Stomach smooth muscle (tissue), 2 donors: Measurements from ENCODE around the gene CST9L.

Experiments used
- H3K27ac ChIP-seq: one replicate; pipeline ENCODE4 v1.7.0; 2013; ENCODE audit warnings: mild to moderate bottlenecking, low read length, inconsistent platforms
- H3K27me3 ChIP-seq, 2 donors: one replicate each; pipeline ENCODE4 v1.7.0; 2013; ENCODE audit warnings: low read length in 2 of 2; ENCODE audit not compliant: insufficient read depth in 2 of 2, control insufficient read depth in 1 of 2
- H3K36me3 ChIP-seq, 2 donors: one replicate each; pipeline ENCODE4 v1.7.0; 2013; ENCODE audit warnings: low read length in 2 of 2; ENCODE audit not compliant: control insufficient read depth in 2 of 2, insufficient read depth in 2 of 2
- H3K4me1 ChIP-seq: one replicate; pipeline ENCODE4 v1.7.0; 2013; ENCODE audit warnings: low read length; ENCODE audit not compliant: control insufficient read depth, insufficient read depth
- H3K4me3 ChIP-seq, 2 donors: one replicate each; pipeline ENCODE4 v1.7.0; 2013; ENCODE audit warnings: low read length in 2 of 2
- H3K9ac ChIP-seq, 2 donors: one replicate each; pipeline ENCODE4 v1.7.0; 2013; ENCODE audit warnings: low read length in 2 of 2, mild to moderate bottlenecking in 1 of 2
- H3K9me3 ChIP-seq, 2 donors: one replicate each; pipeline ENCODE4 v1.7.0; 2013; ENCODE audit warnings: low read length in 2 of 2; ENCODE audit not compliant: control insufficient read depth in 2 of 2
- donor health status: healthy.
- donor health status: Pancreatic carcinoma.

The CST9L gene

GRCh38 chr20:23532533-23532932, 35.8 kb downstream of the CST9L start:
- H3K9me3 ChIP-seq: no peaks in the 10 kb centered on the region
- no peaks in the 10 kb centered on the region for H3K36me3 ChIP-seq
- no peak overlapping the region for H3K9ac ChIP-seq
- H3K27me3 ChIP-seq: no peaks in the 10 kb centered on the region
- no peak overlapping the region for H3K27ac ChIP-seq
- H3K4me1 ChIP-seq: no peaks in the 10 kb centered on the region
- H3K4me3 ChIP-seq: no peak overlapping the region

- no peak overlapping the region for H3K27ac ChIP-seq
- H3K4me1 ChIP-seq: no peaks in the 10 kb centered on the region
- H3K4me3 ChIP-seq: no peak overlapping the region
- no peaks in the 10 kb centered on the region for H3K36me3 ChIP-seq
- H3K9ac ChIP-seq: no peak overlapping the region
- no peaks in the 10 kb centered on the region for H3K27me3 ChIP-seq
- H3K9me3 ChIP-seq: no peaks in the 10 kb centered on the region
These were observed 37.2 kb downstream of the CST9L start for GRCh38 chr20:23530937-23531567.

GRCh38 chr20:23528867-23529431, 39.3 kb downstream of the CST9L start:
- no peak overlapping the region for H3K27ac ChIP-seq
- no peak overlapping the region for H3K4me3 ChIP-seq
- H3K9ac ChIP-seq: no peak overlapping the region
- H3K27me3 ChIP-seq: no peaks in the 10 kb centered on the region
- H3K36me3 ChIP-seq: no peaks in the 10 kb centered on the region
- H3K4me1 ChIP-seq: no peaks in the 10 kb centered on the region
- H3K9me3 ChIP-seq: no peaks in the 10 kb centered on the region

- Histone ChIP-seq H3K27me3 (no peaks in the 10 kb centered on the region), H3K9me3 (no peaks in the 10 kb centered on the region), H3K9ac (no peak overlapping the region), H3K36me3 (no peaks in the 10 kb centered on the region), H3K27ac (no peak overlapping the region), H3K4me3 (no peak overlapping the region), H3K4me1 (no peaks in the 10 kb centered on the region)
These were observed 41.4 kb downstream of the CST9L start for GRCh38 chr20:23526850-23527249.

- H3K36me3 ChIP-seq: no peaks in the 10 kb centered on the region
- H3K9ac ChIP-seq: no peak overlapping the region
- H3K4me3 ChIP-seq: no peak overlapping the region
- no peak overlapping the region for H3K27ac ChIP-seq
- no peaks in the 10 kb centered on the region for H3K9me3 ChIP-seq
- no peaks in the 10 kb centered on the region for H3K4me1 ChIP-seq
- H3K27me3 ChIP-seq: no peaks in the 10 kb centered on the region
These were observed 44.1 kb downstream of the CST9L start for GRCh38 chr20:23524146-23524545.

- Histone ChIP-seq H3K27ac (no peak overlapping the region), H3K4me1 (no peaks in the 10 kb centered on the region), H3K4me3 (no peak overlapping the region), H3K9me3 (no peaks in the 10 kb centered on the region), H3K27me3 (no peaks in the 10 kb centered on the region), H3K36me3 (no peaks in the 10 kb centered on the region), H3K9ac (no peak overlapping the region)
These were observed 48.1 kb downstream of the CST9L start for GRCh38 chr20:23520185-23520584.

GRCh38 chr20:23519556-23519955, 48.7 kb downstream of the CST9L start:
- H3K4me1 ChIP-seq: no peaks in the 10 kb centered on the region
- H3K4me3 ChIP-seq: no peak overlapping the region
- no peaks in the 10 kb centered on the region for H3K27me3 ChIP-seq
- H3K36me3 ChIP-seq: no peaks in the 10 kb centered on the region
- H3K9ac ChIP-seq: no peak overlapping the region
- no peak overlapping the region for H3K27ac ChIP-seq
- no peaks in the 10 kb centered on the region for H3K9me3 ChIP-seq

GRCh38 chr20:23517719-23518118, 50.6 kb downstream of the CST9L start:
- H3K27ac ChIP-seq: no peak overlapping the region
- H3K9ac ChIP-seq: no peak overlapping the region
- H3K9me3 ChIP-seq: no peaks in the 10 kb centered on the region
- H3K27me3 ChIP-seq: no peaks in the 10 kb centered on the region
- no peak overlapping the region for H3K4me3 ChIP-seq
- no peaks in the 10 kb centered on the region for H3K36me3 ChIP-seq
- no peaks in the 10 kb centered on the region for H3K4me1 ChIP-seq

- Histone ChIP-seq H3K4me3 (no peak overlapping the region), H3K9me3 (no peaks in the 10 kb centered on the region), H3K27ac (no peak overlapping the region), H3K27me3 (no peaks in the 10 kb centered on the region), H3K4me1 (no peaks in the 10 kb centered on the region), H3K36me3 (no peaks in the 10 kb centered on the region), H3K9ac (no peak overlapping the region)
These were observed 52.9 kb downstream of the CST9L start for GRCh38 chr20:23515250-23515939.

- no peaks in the 10 kb centered on the region for H3K36me3 ChIP-seq
- H3K9ac ChIP-seq: no peak overlapping the region
- H3K4me3 ChIP-seq: no peak overlapping the region
- H3K4me1 ChIP-seq: no peaks in the 10 kb centered on the region
- no peaks in the 10 kb centered on the region for H3K9me3 ChIP-seq
- no peaks in the 10 kb centered on the region for H3K27me3 ChIP-seq
- no peak overlapping the region for H3K27ac ChIP-seq
These were observed 53.4 kb downstream of the CST9L start for GRCh38 chr20:23514848-23515247.
